ENCODE results near the gene CPEB3. TPM values are rescaled to one million over a fixed set of nuclear protein-coding genes. Genes with fewer than 3 reads are reported as not detected.

CPEB3 gene
- total and polyA plus RNA-seq, 12 donors: 0.71 to 17.6 (median 13.3) TPM

DNA sequence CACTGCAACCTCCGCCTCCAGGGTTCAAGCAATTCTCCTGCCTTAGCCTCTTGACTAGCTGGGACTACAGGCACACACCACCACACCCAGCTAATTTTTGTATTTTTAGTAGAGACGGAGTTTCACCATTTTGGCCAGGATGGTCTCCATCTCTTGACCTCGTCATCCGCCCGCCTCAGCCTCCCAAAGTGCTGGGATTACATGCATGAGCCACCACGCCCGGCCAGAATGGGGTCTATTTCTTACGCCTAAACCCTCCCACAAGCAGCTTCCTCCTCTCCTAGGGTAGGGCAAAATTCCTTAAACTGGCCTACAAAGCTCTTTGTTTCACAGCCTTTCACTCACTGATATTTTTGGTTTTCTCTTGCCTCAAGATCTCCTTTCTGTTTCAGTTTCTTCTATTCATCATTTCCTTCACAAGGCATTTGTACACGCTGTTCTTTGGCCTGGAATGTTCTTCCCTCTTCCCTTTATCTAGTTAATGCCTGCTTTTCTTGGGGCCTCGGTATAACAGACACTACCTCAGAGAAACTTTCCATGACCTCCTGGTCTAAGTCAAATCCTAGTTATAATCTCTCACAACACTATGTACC is 6.7 kb downstream of the CPEB3 start:
- no peak for TF ChIP-seq CTCF (IDR thresholded peaks at IDR 0.05)
- Histone ChIP-seq H3K36me3 (no peaks in the 10 kb centered on the region), H3K4me1 (peaks cover 0 to 27% (median 4%) of the 10 kb centered on the region in 9 donors), H3K9me3 (no peaks in the 10 kb centered on the region), H3K27me3 (no peaks in the 10 kb centered on the region), H3K27ac (peak overlapping the region in 7 of 10 donors; percentile 8 to 76 (median 32)), H3K4me3 (peak overlapping the region in 1 of 10 donors; percentile 26)
- peak in 4 of 8 donors; percentile 22 to 71 (median 44) for ATAC-seq
- no peak for DNase-seq
- intact Hi-C loops (cut with DNase I): no loop called here
- WGBS, 2 donors: 75 to 78% methylated on average over 10 of the region's 10 CpGs

- intact Hi-C loops (cut with DNase I): no loop called here
- TF ChIP-seq CTCF (IDR thresholded peaks at IDR 0.05): no peak
- ATAC-seq (peak in 6 of 8 donors; percentile 76 to 94 (median 82)), DNase-seq (no peak)
- 15 to 18% methylated on average over 4 of the region's 4 CpGs for WGBS, 2 donors
- H3K27ac ChIP-seq: peak overlapping the region in 9 of 10 donors; percentile 47 to 83 (median 74)
- H3K4me1 ChIP-seq: peaks cover 0 to 27% (median 5%) of the 10 kb centered on the region in 9 donors
- H3K4me3 ChIP-seq: peak overlapping the region in 7 of 10 donors; percentile 5 to 34 (median 22)
- H3K9me3 ChIP-seq: no peaks in the 10 kb centered on the region
- no peaks in the 10 kb centered on the region for H3K27me3 ChIP-seq
- H3K36me3 ChIP-seq: no peaks in the 10 kb centered on the region
Measured at GRCh38 chr10:92278996-92279696, 11.7 kb downstream of the CPEB3 start.

- no peak for DNase-seq
- no peak for ATAC-seq
- TF ChIP-seq CTCF (IDR thresholded peaks at IDR 0.05): no peak
- intact Hi-C loops (cut with DNase I): no loop called here
- H3K9me3 ChIP-seq: no peaks in the 10 kb centered on the region
- WGBS, 2 donors: 97% methylated on average over 3 of the region's 3 CpGs
- H3K27ac ChIP-seq: no peak overlapping the region
- no peaks in the 10 kb centered on the region for H3K27me3 ChIP-seq
- peaks cover 0 to 9% (median 3%) of the 10 kb centered on the region in 9 donors for H3K4me1 ChIP-seq
- H3K36me3 ChIP-seq: no peaks in the 10 kb centered on the region
- H3K4me3 ChIP-seq: no peak overlapping the region
Measured at GRCh38 chr10:92274071-92274470, 16.8 kb downstream of the CPEB3 start.

DNA sequence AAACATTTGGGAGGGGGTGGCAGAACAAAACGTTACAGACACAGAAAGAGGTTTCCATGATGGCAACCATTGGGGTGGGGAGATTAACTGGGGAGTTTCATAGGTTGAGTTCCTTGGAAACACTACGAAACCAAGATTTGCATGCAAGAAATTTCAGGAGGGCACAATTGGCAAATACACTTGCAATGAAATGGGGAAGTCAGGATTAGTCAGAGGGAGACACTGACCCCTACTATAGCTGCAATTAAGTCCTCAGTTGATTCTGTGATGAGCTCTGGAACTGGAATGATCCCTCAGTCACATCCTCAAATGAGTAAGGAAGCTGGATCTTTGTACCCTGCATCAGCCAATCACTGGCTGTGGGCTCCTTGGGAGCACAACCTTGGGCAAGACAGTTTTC is 22.1 kb downstream of the CPEB3 start:
- TF ChIP-seq CTCF (IDR thresholded peaks at IDR 0.05): no peak
- H3K27me3 ChIP-seq: no peaks in the 10 kb centered on the region
- 86 to 90% methylated on average over 2 of the region's 2 CpGs for WGBS, 2 donors
- intact Hi-C loops (cut with DNase I): no loop called here
- H3K36me3 ChIP-seq: no peaks in the 10 kb centered on the region
- H3K27ac ChIP-seq: no peak overlapping the region
- ATAC-seq: no peak
- DNase-seq: no peak
- no peaks in the 10 kb centered on the region for H3K9me3 ChIP-seq
- no peak overlapping the region for H3K4me3 ChIP-seq
- peaks cover 0 to 10% (median 8%) of the 10 kb centered on the region in 9 donors for H3K4me1 ChIP-seq

All from heart right ventricle (tissue), 16 donors.